ENCODE results near the gene CHIT1.
"Not testable (repeated sequence)": the region's sequence is repeated elsewhere in the genome, so short reads cannot be mapped to it uniquely, and the experiment has no call there.

Gene CHIT1
- total RNA-seq = 0 to 0.61 (median 0.31) reads per million in 4 experiments

DNA sequence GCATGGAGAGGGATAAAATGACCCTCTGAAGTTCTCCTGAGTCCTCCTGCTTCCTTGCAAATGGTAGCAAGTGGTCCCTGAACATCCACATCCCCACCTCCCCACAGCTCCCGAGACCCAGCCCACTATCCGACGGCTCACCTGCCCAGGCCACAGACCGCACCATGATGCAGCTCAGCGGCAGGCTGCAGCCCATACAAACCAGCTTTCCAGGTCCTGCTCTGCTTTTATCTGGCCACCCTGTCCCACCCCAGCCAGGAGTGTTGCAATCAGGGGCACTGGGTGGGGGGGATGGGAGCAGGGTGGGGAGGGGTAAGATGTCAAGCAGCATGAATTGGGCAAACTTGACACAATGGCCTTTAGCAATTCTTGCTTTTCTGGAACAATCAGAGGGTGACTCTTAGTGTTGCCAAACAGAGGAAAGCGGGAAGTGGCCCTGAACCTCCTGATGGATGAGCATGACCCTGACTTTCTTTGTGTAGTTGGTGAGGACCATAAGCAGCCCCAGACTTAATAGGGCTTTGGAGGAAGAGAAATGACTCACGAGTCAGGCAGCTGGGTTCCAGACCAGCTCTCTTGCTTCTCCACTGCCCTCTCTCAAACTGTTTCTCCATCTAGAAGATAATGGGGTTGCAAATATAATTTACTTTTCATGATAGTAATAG is at the start of gene CHIT1:
CHIT1 (minus strand) TSS at position 203 of the 665 bp plus-strand sequence; CDS start at position 166, 37 bp downstream.
- DNase-seq = no peak

- no peak for DNase-seq
Observed at GRCh38 chr1:203278885-203279406, 49.5 kb upstream of the CHIT1 start.

DNA sequence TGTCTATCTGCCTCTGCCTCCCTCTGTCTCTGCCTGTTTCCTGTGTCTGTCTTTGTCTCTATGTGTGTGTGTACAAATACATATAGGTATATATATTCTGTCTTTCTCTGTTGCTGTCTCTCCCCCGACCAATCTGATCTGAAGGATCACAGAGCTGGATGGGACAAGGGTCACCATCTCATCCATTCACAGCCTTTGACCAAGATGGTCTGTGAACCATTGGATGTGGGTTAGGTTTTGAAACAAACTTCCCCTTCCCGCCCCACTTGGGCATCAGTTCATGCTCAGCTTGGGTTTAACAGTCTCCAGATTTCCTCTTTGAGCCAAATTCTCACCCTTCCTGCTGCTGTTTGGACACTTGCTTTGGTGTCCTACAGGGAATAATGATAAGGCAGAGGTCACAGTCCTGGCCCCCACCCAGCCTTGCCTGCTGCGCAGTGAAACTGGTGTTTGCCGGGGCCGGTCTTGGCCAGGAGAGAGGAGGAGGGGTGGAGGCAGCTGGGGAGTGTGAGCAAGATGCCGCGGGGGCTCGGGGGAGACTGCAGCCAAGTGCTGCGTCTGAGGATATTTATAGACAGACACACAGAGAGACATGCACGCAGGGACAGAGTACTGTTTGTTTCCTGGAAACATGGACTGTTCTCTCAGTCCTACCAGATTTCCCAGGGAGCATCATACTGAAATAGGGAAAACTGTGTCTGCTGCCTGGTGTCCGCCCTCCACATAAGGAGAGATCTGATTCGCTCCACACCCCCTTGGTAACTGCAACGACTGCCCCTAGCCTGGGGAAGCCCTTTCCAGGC is 48.8 kb upstream of the CHIT1 start:
- no peak for DNase-seq

GRCh38 chr1:203276916-203277545 is 47.6 kb upstream of the CHIT1 start:
- no peak for DNase-seq

DNA sequence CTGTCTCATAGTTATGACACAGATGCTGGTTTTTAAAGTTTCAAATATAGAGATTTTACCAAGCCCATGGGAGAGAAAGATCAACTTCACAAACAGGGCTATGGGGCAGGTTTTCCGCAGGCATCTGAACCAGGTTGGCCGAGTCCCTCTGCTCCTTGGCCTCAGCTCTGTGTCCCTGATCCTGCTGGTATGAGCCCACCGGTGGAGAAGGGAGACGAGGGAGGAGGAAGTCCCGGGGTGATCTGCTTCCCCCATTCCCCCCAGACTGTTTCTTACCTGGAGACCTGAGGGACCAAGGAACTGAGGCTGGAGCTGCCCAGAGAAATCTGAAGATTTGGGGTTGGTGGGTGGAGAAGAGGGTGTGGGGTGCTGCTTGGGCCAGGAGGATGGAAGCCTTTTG is 46.9 kb upstream of the CHIT1 start:
- DNase-seq = no peak

DNA sequence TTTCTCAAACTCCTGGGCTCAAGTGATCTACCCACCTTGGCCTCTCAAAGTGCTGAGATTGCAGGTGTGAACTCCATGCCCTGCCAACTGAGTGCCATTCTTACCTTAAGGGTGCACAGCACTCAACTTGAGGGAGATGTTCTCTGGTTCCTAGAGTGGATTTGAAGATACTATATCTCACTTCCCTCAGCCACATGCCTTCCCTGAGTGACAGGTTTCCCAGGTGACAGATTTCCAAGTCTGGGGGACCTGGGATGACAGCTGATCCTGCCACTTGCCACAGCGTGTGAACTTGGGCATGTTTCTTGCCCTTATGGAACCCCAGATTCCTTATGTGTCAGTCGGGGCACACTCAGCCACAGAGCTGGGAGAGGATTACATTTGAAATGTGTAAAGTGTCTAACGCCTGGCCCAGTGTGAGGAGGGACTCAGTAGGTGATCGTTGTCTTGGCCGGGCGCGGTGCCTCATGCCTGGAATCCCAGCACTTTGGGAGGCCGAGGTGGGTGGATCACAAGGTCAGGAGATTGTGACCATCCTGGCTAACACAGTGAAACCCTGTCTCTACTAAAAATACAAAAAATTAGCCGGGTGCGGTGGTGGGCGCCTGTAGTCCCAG is 46.3 kb upstream of the CHIT1 start:
- DNase-seq = no peak

GRCh38 chr1:203274603-203275381 is 45.3 kb upstream of the CHIT1 start:
- DNase-seq = no peak

DNA sequence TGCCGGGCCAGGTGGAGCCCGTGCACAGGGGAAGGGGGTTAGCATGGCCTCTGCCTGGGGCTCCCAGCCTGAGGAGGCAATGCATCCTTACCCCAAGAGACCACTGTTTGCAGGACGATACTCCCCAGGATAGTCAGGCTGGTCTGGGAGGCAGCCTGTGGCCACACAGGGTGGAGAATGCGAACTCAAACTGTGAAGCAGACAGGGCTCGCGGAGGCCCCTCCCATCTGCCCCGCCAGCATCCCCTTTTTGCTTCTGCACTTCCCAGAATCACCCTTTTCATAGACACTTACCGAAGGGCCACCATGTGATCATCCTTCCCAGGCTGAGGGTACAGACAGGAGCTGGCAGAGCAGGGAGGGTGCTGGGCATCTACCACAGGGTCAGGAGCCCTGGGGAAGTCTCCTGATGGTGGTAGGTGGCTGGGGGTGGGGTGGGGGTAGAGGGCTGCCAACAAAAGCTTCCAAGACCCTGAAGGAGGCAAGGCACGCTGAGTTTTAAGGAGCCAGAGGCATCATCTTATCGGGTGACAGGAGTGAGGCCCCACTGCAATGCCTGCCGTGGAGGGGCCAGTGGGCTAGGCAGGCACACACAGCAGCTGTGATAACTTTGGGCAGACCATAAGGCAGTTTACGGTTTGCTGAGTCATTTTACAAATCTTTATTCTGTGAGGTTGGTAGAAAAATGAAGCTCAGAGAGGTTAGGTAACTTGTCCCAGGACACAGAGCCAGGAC is 44.6 kb upstream of the CHIT1 start:
- no peak for DNase-seq

GRCh38 chr1:203273206-203273868 is 43.9 kb upstream of the CHIT1 start:
- DNase-seq = peak; percentile 89

DNA sequence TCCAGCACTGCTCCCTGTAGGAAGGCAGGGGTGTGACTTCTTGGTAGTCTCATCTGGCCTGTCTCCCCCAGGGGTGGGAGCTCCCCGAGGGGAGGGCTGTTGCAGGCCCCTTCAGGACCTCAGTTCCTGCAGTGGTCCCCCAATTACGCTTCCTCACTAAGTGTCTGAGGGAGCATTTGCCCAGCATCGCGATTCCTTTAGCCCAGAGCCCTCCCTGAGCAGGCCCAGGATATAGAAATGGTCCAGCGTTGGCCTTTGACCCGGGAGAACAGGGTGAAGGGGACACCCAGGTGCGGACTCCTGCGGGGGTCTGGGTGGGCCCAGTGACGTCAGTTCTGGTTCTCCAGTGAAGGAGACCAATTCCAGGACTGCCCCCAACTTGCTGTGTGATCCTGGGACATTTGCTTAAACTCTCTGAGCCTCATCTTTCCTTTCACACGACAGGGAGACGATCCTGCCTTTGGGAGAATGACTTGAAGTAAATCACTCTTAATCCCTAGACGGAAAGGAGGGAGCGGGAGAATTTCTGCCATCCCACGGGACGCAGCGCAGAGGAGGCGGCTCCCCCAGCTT is 43.2 kb upstream of the CHIT1 start:
- DNase-seq = no peak

- no peak for DNase-seq
Observed at GRCh38 chr1:203271962-203272632, 42.6 kb upstream of the CHIT1 start.

DNA sequence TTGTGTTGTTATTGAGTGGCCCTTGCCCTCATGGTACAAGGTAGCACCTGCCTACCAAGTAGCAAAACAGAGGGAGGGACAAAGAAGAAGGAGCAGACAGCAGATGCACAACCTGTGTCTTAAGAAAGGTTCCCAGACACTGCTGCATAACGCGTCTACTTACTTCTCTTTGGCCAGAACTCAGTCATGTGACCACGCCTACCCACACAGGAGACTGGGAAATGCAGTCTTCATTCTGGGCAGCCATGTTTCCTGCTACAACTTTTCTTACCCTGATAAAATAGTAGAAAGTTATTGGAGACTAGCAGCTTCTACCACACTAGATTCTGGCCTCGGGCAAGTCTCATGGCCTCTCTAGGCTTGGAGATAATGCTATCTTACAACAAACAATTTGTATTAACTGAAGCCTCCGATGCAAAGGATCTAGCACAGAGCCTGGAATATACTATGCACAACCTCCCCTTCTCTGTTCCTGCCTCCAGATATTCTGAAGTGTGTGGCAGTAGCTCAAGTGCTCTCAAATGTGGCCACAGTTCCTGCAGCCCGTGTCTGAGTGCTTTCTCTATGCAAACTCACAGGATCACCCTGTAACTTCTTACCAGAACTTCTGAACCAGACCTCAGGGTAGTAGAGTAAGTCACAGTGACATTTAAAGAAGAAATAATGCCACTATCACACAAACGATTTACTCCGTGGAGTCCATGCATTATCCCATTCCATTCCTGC is 41.7 kb upstream of the CHIT1 start:
- DNase-seq = peak; percentile 50

- DNase-seq = no peak
Observed at GRCh38 chr1:203270448-203270847, 41.0 kb upstream of the CHIT1 start.

- DNase-seq = no peak
Observed at GRCh38 chr1:203269654-203270020, 40.2 kb upstream of the CHIT1 start.

GRCh38 chr1:203268901-203269653 is 39.6 kb upstream of the CHIT1 start:
- DNase-seq = no peak

DNA sequence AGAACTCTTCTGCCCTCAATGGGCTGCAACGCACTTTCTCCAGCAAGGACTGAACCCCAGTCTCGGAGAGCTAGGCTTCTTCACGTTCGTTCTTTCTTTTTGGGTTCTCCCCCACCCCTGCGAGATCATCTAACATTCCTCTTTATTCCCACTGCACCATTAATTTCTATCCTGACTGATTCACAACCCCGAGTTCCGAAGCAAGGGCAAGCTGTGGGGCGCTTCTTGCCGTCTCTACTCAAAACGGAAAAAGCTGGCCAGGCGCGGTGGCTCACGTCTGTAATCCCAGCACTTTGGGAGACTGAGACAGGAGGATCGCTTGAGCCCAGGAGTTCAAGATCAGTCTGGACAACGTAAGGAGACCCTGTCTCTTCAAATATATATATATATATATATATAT is 38.4 kb upstream of the CHIT1 start:
- no peak for DNase-seq

- DNase-seq = peak; percentile 75
Observed at GRCh38 chr1:203267347-203267846, 37.9 kb upstream of the CHIT1 start.

DNA sequence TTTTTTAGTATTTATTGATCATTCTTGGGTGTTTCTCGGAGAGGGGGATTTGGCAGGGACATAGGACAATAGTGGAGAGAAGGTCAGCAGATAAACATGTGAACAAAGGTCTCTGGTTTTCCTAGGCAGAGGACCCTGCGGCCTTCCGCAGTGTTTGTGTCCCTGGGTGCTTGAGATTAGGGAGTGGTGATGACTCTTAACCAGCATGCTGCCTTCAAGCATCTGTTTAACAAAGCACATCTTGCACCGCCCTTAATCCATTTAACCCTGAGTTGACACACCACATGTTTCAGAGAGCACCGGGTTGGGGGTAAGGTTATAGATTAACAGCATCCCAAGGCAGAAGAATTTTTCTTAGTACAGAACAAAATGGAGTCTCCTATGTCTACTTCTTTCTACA is 36.7 kb upstream of the CHIT1 start:
- DNase-seq = not testable (repeated sequence)
